ENCODE data around the gene TNS1. TPM values are rescaled to one million over a fixed set of nuclear protein-coding genes. Genes with fewer than 3 reads are reported as not detected.

The TNS1 gene
- total RNA-seq, 1 experiment from 2014 or later: 3.4 TPM

DNA sequence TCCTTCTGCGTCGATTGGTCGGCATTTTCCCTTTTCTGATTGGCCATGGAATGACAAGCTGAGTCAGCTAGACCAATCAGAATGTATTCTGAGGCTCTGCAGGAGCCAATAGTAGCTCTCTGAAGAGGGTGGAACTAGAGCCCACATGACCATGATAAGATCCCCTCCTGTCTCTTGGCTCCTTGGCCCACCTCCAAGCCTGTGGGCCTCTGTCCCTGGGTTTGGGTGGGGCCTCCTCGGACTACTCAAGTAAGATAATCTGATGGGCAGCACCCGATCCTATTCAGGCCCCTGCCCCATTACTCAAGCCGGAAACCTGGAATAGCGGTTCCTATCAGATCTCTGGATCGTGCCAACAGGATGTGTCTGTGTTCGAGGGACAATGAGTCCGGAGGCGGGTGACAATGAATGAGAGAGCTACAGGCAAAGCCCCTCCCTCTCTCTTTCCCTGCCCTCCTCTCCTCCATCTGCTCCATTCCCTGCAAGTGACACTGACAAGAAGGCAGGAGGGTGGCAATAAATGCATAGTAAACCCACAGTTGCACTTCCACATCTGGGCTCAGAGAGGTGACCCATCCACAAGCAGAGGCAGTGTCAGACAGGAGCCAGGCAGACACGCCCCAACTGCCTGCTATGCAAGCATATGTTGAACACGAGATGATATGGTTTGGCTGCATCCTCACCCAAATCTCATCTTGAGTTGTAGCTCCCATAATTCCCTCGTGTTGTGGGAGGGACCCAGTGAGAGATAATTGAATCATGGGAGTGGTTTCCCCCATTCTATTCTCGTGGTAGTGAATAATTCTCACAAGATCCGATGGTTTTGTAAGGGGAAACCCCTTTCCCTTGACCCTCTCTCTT is 114.7 kb downstream of the TNS1 start:
- no peak overlapping the region for H3K56ac ChIP-seq (ENCODE audit: insufficient read length, low read depth, low read length)
- no peaks in the 10 kb centered on the region for H3K79me2 ChIP-seq (ENCODE audit: insufficient read depth, low read length)
- H3T11ph ChIP-seq (ENCODE audit: low read length): no peak overlapping the region
- Mint-ChIP-seq H3K9me3 (no peaks in the 10 kb centered on the region), H3K4me3 (no peak overlapping the region), H3K36me3 (ENCODE audit: insufficient read depth in 1 of 3, low read depth in 3 of 3) (no peaks in the 10 kb centered on the region), H3K27ac (no peak overlapping the region), H3K4me1 (no peaks in the 10 kb centered on the region), H3K27me3 (ENCODE audit: low read depth) (no peaks in the 10 kb centered on the region; the same call in 1 of the 2 replicates)
- no peak overlapping the region for H3K4me2 ChIP-seq (ENCODE audit: insufficient read depth, insufficient read length, low read length)
- H4K20me1 ChIP-seq (ENCODE audit: control insufficient read depth, insufficient read depth, insufficient read length): no peaks in the 10 kb centered on the region
- no peak overlapping the region for H4K91ac ChIP-seq (ENCODE audit: insufficient read length, low read depth, low read length)
- no peak overlapping the region for H4K5ac ChIP-seq (ENCODE audit: insufficient read length, low read depth, low read length)
- no peak overlapping the region for H2BK15ac ChIP-seq (ENCODE audit: low read depth, low read length)
- no peak overlapping the region for H2BK120ac ChIP-seq (ENCODE audit: low read depth, low read length, poor library complexity, severe bottlenecking)
- no peak for DNase-seq
- no peaks in the 10 kb centered on the region for H3K79me1 ChIP-seq (ENCODE audit: insufficient read depth, low read depth, low read length, poor library complexity, severe bottlenecking)
- no peak overlapping the region for H3K27ac ChIP-seq (ENCODE audit: insufficient read length, low read depth, low read length)
- H3K9ac ChIP-seq (ENCODE audit: extremely low read depth, insufficient read length, low read length): no peak overlapping the region
- WGBS (ENCODE audit: extremely low coverage, insufficient read length, low lambda C conversion rate): no CpG with 5 or more reads among the region's 16 CpGs
- no peak overlapping the region for H3K23ac ChIP-seq (ENCODE audit: insufficient read length, low read depth, low read length)
- H2BK5ac ChIP-seq (ENCODE audit: insufficient read length, low read length): no peak overlapping the region
- H3K4ac ChIP-seq (ENCODE audit: low read depth, low read length): no peak overlapping the region
- no peak overlapping the region for H4K8ac ChIP-seq (replicated peaks; ENCODE audit: insufficient read length, low read depth, low read length)
- no peak overlapping the region for H2BK12ac ChIP-seq (ENCODE audit: insufficient read length, low read depth, low read length)
- no peaks in the 10 kb centered on the region for H3K27me3 ChIP-seq (ENCODE audit: insufficient read depth, low read length)
- H2AK5ac ChIP-seq (ENCODE audit: insufficient read length, low read length): no peak overlapping the region
- no peak overlapping the region for H3K14ac ChIP-seq (ENCODE audit: insufficient read depth, low read length)
- H2AFZ ChIP-seq (ENCODE audit: low read length): no peak overlapping the region
- no peaks in the 10 kb centered on the region for H3K9me3 ChIP-seq (ENCODE audit: control insufficient read depth, low read depth, low read length)
- no peaks in the 10 kb centered on the region for H3K4me1 ChIP-seq (ENCODE audit: insufficient read depth, low read length)
- H3K23me2 ChIP-seq (ENCODE audit: insufficient read length, low read depth, low read length, poor library complexity, severe bottlenecking): no peaks in the 10 kb centered on the region
- no peak overlapping the region for H3K18ac ChIP-seq (ENCODE audit: insufficient read length, low read depth, low read length)
- TF ChIP-seq, protein P1, sequence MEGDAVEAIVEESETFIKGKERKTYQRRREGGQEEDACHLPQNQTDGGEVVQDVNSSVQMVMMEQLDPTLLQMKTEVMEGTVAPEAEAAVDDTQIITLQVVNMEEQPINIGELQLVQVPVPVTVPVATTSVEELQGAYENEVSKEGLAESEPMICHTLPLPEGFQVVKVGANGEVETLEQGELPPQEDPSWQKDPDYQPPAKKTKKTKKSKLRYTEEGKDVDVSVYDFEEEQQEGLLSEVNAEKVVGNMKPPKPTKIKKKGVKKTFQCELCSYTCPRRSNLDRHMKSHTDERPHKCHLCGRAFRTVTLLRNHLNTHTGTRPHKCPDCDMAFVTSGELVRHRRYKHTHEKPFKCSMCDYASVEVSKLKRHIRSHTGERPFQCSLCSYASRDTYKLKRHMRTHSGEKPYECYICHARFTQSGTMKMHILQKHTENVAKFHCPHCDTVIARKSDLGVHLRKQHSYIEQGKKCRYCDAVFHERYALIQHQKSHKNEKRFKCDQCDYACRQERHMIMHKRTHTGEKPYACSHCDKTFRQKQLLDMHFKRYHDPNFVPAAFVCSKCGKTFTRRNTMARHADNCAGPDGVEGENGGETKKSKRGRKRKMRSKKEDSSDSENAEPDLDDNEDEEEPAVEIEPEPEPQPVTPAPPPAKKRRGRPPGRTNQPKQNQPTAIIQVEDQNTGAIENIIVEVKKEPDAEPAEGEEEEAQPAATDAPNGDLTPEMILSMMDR (conservative IDR thresholded peaks at IDR 0.05): no peak
- no peak overlapping the region for H2BK20ac ChIP-seq (ENCODE audit: low read depth, low read length, poor library complexity, severe bottlenecking)
